ENCODE measurements around the gene FZD2. TPM values are rescaled to one million over a fixed set of nuclear protein-coding genes. Genes with fewer than 3 reads are reported as not detected.
"Not testable (repeated sequence)": the region's sequence is repeated elsewhere in the genome, so short reads cannot be mapped to it uniquely, and the experiment has no call there.

The FZD2 gene
- total RNA-seq = 3.7 TPM

DNA sequence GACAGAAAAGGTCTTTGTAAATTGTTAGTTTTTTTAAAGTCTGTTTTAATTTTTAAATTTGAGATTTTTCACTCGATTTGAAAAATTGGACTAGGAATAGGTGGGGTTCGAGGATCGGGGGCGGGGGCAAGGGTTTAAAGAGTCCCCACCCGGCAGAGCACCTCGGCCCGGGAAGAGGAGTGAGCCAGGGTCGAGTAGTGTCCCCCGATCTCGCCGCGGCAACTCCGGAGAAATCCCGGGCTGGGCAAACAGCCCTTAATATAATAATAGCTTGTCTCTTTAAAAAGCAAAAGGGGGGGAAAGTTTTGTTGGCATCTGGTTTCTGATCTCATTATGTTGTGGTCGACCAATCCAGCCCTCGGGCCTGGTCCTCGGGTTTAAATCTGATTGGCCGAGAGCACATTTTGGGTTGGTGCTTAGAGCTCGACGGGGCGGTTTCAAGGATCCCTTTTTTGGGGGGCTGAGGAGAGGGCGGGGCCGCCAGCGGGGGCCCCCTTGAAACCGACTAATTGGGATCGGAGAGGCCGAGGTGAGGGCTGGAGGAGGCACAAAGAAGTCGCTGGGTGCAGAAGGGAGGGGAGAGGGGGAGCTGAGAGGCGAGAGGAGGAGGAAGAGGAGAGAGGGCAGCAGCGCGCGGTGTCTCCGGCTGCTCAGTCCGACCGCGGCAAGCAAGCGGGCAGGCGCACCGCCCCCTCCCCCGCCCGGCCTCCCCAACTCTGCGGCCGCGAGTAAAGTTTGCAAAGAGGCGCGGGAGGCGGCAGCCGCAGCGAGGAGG lies at the start of gene FZD2:
FZD2 (plus strand) TSS at position 653 of the 775 bp plus-strand sequence. CDS start 205 bp downstream, outside the sequence.
- DNase-seq (ENCODE audit: low spot score in 2 of 2) (peak; percentile 78 to 83), FAIRE-seq (no peak)

DNA sequence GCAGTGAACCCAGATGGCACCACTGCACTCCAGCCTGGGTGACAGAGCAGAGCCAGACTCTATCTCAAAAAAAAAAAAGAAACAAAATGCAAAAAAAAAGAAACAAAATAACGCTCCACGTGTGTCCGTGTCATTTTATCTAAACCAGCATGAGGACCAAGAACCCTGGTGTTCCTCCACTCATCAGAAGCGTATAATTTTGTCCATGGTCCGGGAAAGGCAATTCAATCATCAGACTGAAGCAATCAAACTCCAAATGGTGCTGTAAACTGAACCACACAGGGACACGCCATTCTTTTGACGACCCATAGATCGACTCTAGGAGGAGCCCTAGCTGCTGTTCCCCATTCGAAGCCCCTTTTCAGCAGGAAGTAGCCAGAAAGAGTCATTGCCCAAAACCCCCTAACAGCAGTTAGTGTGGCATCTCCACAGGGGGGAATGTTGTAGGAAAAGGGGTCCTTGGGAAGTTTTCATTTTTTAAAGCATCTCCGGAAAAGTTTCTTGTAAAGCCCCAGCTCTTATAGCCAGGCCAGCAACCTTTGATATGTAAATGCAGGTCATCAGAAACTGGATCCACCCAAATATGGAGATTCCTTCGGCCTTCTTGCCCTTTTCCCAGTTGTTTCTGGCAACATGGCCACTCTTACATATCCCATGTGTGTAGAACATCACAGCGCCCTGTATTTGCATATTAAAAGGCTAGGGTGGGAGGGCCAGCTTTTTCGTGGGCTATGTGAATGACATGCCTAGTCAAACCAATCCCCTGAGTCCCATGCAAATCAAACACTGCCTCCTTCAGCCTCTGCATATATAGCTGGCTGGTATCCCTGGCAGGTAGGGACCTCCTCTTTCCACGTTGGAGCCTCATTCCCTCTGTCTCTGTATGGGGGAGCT lies 45.8 kb upstream of the FZD2 start:
- not testable (repeated sequence) for DNase-seq (ENCODE audit: low spot score in 2 of 2); FAIRE-seq

GRCh38 chr17:44518032-44518431 lies 39.3 kb upstream of the FZD2 start:
- DNase-seq (ENCODE audit: low spot score in 2 of 2) (no peak), FAIRE-seq (no peak)

DNA sequence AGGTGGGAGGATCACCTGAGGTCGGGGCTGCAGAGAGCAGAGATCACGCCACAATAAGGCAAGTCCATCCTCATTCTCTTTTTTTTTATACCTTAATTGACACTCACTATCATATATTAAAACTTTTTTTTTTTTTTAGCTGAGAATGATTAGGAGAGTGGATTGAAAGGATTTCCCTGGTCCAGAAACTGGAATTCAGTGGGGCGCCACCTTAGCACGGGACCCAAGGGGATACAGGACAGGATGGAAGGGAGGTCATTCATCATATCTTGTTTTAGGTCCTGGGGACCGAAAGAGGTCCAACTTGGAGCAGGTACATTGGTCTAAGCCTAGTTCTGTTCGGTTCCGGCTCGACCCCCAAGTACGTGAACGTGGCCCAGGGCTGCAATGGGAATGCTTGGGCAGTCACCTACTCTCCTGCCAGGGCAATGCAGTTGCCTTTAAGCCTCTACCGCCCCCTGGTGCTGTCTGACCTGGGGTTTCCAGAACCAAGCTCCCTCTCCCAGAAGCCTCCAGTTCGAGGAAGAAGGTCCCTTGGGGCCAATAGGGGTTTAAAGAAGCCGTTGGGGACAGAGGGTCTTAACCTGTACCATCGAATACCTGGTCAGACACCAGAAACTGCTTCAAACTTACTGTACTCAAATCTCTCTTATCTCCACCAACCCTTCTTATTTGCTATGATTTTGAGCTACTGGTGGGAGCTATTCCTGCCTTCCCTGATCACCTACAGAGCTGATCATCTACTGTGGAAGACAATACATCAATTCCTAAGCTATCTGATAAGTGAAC lies 34.2 kb upstream of the FZD2 start:
- DNase-seq (ENCODE audit: low spot score in 2 of 2) (no peak), FAIRE-seq (no peak)

DNA sequence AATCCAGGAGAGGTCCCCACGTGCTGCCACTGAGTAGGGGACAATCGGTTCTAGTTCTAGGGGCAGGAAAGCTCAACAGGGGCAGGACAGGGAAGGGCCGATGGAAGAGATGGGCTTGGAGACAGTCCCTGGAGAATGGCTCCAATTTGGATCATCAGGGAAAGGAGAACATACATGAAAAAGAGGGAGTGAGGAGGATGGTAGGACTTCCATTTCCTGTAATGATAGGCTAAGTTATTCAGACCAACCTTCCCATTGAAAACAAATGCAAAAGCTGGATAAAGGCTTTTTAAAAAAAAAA lies 33.7 kb upstream of the FZD2 start:
- no peak for FAIRE-seq
- no peak for DNase-seq (ENCODE audit: low spot score in 2 of 2)

DNA sequence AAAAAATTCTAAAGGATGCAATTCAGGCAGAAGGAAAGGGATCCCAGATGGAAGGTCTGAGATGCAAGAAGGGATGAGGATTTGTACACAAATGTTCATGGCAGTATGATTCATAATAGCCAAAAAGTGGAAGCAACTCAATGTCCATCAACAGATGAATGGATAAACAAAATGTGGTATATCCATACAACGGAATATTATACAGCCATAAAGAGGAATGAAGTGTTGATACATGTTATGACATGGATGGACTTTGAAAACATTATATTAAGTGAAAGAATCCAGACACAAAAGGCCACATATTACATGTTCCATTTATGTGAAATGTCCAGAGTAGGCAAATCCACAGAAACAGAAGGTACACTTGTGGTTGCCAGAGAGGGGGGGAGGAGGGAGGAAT lies 30.2 kb upstream of the FZD2 start:
- DNase-seq (ENCODE audit: low spot score in 2 of 2) = no peak
- FAIRE-seq = no peak

DNA sequence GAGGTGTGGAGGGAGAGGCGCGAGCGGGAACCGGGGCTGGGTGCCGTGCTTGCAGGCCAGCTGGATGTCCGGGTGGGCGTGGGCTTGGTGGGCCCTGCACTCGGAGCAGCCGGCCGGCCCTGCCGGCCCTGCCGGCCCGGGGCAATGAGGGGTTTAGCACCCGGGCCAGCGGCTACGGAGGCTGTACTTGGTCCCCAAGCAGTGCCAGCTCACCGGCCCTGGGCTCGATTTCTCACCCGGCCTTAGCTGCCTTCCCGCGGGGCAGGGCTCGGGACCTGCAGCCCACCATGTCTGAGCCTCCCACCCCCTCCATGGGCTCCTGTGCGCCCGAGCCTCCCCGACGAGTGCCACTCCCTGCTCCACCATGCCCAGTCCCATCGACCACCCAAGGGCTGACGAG lies 29.3 kb upstream of the FZD2 start:
- no peak for DNase-seq (ENCODE audit: low spot score in 2 of 2)
- no peak for FAIRE-seq

GRCh38 chr17:44529864-44530263 lies 27.4 kb upstream of the FZD2 start:
- FAIRE-seq = no peak
- DNase-seq (ENCODE audit: low spot score in 2 of 2) = no peak

- FAIRE-seq (no peak), DNase-seq (ENCODE audit: low spot score in 2 of 2) (no peak)
Measured at GRCh38 chr17:44530896-44531418, 26.3 kb upstream of the FZD2 start.

- FAIRE-seq (no peak), DNase-seq (ENCODE audit: low spot score in 2 of 2) (peak; percentile 72 to 83)
Measured at GRCh38 chr17:44533533-44534246, 23.6 kb upstream of the FZD2 start.

DNA sequence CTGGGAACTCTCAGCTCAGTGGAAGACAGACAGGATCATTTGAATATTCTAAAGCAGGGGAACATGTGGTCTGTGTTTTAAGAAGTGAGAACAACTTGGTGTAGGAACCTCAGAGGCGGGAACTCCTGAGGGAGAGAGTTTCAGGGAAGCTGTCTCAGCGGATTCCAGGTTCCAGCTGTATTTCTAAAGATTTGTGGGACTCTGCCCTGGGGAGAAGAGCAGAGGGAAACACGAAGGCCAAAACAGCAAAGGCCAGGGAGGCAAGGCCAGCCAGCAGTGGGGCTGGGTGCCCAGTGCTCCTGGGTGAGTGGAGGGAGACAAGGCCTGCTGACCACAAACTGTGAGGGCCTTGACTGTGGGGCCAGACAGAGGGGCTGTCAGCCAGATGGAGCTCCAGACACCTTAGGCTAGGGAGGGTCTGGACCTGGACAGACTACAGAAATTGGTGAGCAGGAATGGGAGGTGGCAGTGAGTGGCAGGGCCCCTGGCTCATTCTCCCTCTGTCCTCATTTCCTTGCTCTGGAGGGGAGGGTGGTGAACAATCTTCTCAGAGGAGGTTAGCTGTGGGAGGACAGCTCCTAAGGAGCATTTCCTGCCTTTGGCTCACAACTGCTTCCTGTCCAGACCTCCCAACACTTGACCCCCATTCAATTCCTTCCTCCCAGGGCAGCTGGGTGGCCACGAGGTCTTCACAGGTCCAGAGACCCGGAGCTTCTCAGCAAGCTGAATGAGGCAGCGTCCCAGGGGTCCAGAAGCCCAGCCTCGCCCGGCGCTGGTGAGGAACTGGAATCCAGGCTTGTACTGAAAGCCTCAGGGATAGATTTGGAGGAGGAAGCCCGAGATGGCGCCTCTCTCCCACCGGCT lies 21.0 kb upstream of the FZD2 start:
- DNase-seq (ENCODE audit: low spot score in 2 of 2) = no peak
- FAIRE-seq = no peak

- not testable (repeated sequence) for FAIRE-seq; DNase-seq (ENCODE audit: low spot score in 2 of 2)
Measured at GRCh38 chr17:44537922-44538321, 19.4 kb upstream of the FZD2 start.

- no peak for FAIRE-seq
- DNase-seq (ENCODE audit: low spot score in 2 of 2) = no peak
Measured at GRCh38 chr17:44539673-44540072, 17.6 kb upstream of the FZD2 start.

- FAIRE-seq (no peak), DNase-seq (ENCODE audit: low spot score in 2 of 2) (no peak)
Measured at GRCh38 chr17:44540246-44541084, 16.8 kb upstream of the FZD2 start.

GRCh38 chr17:44541884-44542581 lies 15.3 kb upstream of the FZD2 start:
- no peak for FAIRE-seq
- no peak for DNase-seq (ENCODE audit: low spot score in 2 of 2)

DNA sequence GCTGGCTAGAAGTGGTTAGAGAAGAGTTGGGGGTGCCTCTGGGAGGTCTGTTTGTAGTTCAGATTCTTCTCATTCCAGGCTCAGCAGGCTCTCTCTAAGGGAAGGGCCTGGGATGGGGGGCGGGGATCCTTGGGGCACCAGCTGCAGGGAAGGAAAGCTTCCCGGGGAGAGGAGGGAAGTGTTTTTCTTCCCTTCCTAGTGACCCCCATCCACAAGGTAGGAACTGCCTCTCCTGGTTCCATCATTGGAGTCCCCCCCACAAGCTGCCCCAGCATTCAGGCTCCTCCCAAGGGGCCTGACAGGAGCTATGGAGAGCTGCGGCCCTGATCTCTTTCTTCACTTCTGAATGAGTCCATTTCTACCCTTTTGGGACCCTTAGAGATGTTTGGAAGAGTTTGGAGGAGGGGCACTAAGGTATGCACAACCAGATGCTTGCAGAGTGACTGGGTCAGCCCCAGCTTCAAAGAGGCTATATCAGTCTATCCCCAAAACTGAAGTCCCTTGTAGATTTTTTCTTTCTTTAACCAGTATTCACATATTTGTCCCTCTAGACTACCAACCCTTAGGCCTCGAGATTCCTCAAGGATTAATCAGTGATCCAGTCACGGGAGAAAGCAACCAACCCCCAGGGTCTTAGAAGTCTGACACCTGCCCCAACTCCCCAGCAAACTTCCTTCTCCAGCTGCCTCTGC lies 13.9 kb upstream of the FZD2 start:
- FAIRE-seq (no peak), DNase-seq (ENCODE audit: low spot score in 2 of 2) (no peak)

DNA sequence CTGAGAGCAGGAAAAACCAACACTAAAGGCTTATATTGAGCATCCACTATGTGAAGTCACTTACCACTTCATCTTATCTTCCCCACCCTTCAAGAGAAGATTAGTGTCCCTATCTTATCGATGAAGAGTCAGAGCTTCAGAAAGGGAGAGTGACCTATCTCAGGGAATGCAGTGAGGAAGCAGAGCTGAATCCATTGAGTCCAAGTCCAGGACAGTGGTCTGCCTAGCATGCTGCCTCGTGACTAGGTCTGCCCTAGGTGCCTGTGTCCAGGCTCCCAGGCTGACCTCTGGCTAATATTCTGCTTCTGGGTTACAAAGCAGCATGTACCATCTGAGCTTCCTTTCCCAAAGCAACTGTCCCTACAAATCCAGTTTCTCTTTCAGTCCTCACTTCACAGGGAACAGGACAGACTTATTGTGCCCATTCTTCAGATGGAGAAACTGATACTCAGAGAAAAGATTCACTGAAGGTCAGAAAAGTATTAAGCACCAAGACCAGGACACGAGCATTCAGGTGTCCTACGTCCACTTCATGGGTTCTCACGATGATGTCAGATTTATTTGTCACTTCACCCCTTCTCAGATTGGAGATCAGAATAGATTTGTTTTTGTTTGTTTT lies 13.3 kb upstream of the FZD2 start:
- FAIRE-seq (no peak), DNase-seq (ENCODE audit: low spot score in 2 of 2) (no peak)

Data from frontal cortex (tissue), 4 donors.